Stomach (tissue), 9 donors: Measurements from ENCODE around the gene ABCC5. TPM values are rescaled to one million over a fixed set of nuclear protein-coding genes. Genes with fewer than 3 reads are reported as not detected.

Experiments used
- DNase-seq, 2 donors: peaks; one replicate each; pipeline versions ENCODE4 v3.0.0 to v3.0.0-alpha.2; 2013 to 2019
- H3K27ac ChIP-seq, 5 donors: fragments of 200-600 bp in 4 of 5; sonication (generic) in 4 of 5; one replicate each; pipeline ENCODE4 v1.5.1; 2013 to 2019; ENCODE audit warnings: mild to moderate bottlenecking in 1 of 5, moderate library complexity in 1 of 5
- H3K27me3 ChIP-seq, 3 donors: fragments of 200-600 bp; sonication (generic); one replicate each; pipeline ENCODE4 v1.5.1; 2017 to 2019; ENCODE audit warnings: mixed run types in 1 of 3
- H3K36me3 ChIP-seq, 4 donors: fragments of 200-600 bp; sonication (generic); 1 replicate in 3 of 4; 2 replicates in 1 of 4; pipeline ENCODE4 v1.5.1; 2016 to 2019
- H3K4me1 ChIP-seq, 4 donors: fragments of 200-600 bp; sonication (generic); one replicate each; pipeline ENCODE4 v1.5.1; 2016 to 2019
- H3K4me3 ChIP-seq, 4 donors: fragments of 200-600 bp; sonication (generic) in 3 of 4; one replicate each; pipeline ENCODE4 v1.5.1; 2016 to 2019; ENCODE audit warnings: mild to moderate bottlenecking in 1 of 4
- H3K9me3 ChIP-seq, 4 donors: fragments of 200-600 bp; sonication (generic); one replicate each; pipeline ENCODE4 v1.5.1; 2016 to 2019
- CTCF ChIP-seq, 7 experiments: fragments of 450-650 bp in 4 of 7; fragments of 200-600 bp in 3 of 7; sonication (generic) in 3 of 7; IDR thresholded peaks; one replicate each; pipeline ENCODE4 v1.5.1; 2016 to 2019; ENCODE audit warnings: antibody characterized with exemption in 7 of 7, control low read depth in 2 of 7, mild to moderate bottlenecking in 1 of 7
- EP300 ChIP-seq: sonication (generic); formaldehyde crosslinking; IDR thresholded peaks from one replicate; pipeline ENCODE4 v1.6.1; 2017; ENCODE audit warnings: antibody characterized with exemption
- POLR2A ChIP-seq, 4 donors: fragments of 450-650 bp; IDR thresholded peaks; one replicate each; pipeline ENCODE4 v1.6.1; 2016; ENCODE audit warnings: antibody characterized with exemption in 4 of 4, control low read depth in 2 of 4, mild to moderate bottlenecking in 1 of 4, moderate library complexity in 1 of 4
- POLR2AphosphoS5 ChIP-seq, 3 donors: sonication (generic); formaldehyde crosslinking; IDR thresholded peaks; one replicate each; pipeline ENCODE4 v1.6.1; 2016; ENCODE audit warnings: antibody characterized with exemption in 3 of 3
- WGBS, 5 donors: extraction: QIAGEN DNeasy Blood & Tissue Kit in 3 of 5; methylation state at CpG; one replicate each; pipeline versions ENCODE4 v1.1.5 to v1.1.7; 2013 to 2018; 5-methylcytosine and 5-hydroxymethylcytosine counted together
- intact Hi-C: fragments of 100-400 bp; cut with DNase I; formaldehyde crosslinking; loops from one replicate; pipeline ENCODE4 v1.15.1; 2023; ENCODE audit warnings: low total_unique reads
- polyA plus RNA-seq, 3 donors: library from polyadenylated mRNA; stranded (reverse); fragments of 200-250 nt; gene quantifications; one replicate each; pipeline ENCODE4 v1.2.3, GENCODE V29; 2013
- total RNA-seq, 5 donors: library from RNA; depleted of rRNA; stranded (reverse); fragments of >200 nt; gene quantifications; one replicate each; pipeline versions ENCODE4 v1.1.0 to v1.2.3, GENCODE V29; 2014 to 2016
- donor health status: healthy with polysubstance abuse.
- donor health status: Bipolar disorder and iron deficiency.
- donor health status: healthy.

Gene ABCC5
- total and polyA plus RNA-seq, 8 donors = 16.6 to 241 (median 78.3) TPM

- Histone ChIP-seq H3K9me3 (no peaks in the 10 kb centered on the region), H3K36me3 (peaks cover 18 to 91% (median 79%) of the 10 kb centered on the region in 4 donors), H3K4me1 (peaks cover 5 to 13% (median 10%) of the 10 kb centered on the region in 4 donors), H3K27me3 (no peaks in the 10 kb centered on the region), H3K27ac (no peak overlapping the region), H3K4me3 (no peak overlapping the region)
- intact Hi-C loops = no loop called here
- WGBS, 5 donors = 94 to 96% (median 96%) methylated on average over 4 of the region's 4 CpGs
- peak in 1 of 2 donors; percentile 45 for DNase-seq
- TF ChIP-seq EP300 = no peak
- no peak for TF ChIP-seq POLR2A (IDR thresholded peaks at IDR 0.05)
- no peak for TF ChIP-seq CTCF (IDR thresholded peaks at IDR 0.05)
- no peak for TF ChIP-seq POLR2AphosphoS5 (IDR thresholded peaks at IDR 0.05)
Observed at GRCh38 chr3:183980403-183980802, 37.3 kb downstream of the ABCC5 start.

- TF ChIP-seq POLR2A (IDR thresholded peaks at IDR 0.05) (no peak), POLR2AphosphoS5 (IDR thresholded peaks at IDR 0.05) (no peak), CTCF (IDR thresholded peaks at IDR 0.05) (no peak), EP300 (no peak)
- no peaks in the 10 kb centered on the region for H3K4me1 ChIP-seq
- intact Hi-C loops = no loop called here
- H3K27me3 ChIP-seq = no peaks in the 10 kb centered on the region
- no peaks in the 10 kb centered on the region for H3K9me3 ChIP-seq
- no peak overlapping the region for H3K27ac ChIP-seq
- no peak overlapping the region for H3K4me3 ChIP-seq
- WGBS, 5 donors = 79 to 84% (median 82%) methylated on average over 10 of the region's 10 CpGs
- H3K36me3 ChIP-seq = peaks cover 12 to 89% (median 70%) of the 10 kb centered on the region in 4 donors
- DNase-seq = peak in 1 of 2 donors; percentile 14
Observed at GRCh38 chr3:183975981-183976662, 41.6 kb downstream of the ABCC5 start.

- intact Hi-C loops = no loop called here
- 72 to 80% (median 76%) methylated on average over 4 of the region's 4 CpGs for WGBS, 5 donors
Observed at GRCh38 chr3:183968666-183969245, 48.9 kb downstream of the ABCC5 start.

GRCh38 chr3:183967693-183968092 lies 50.0 kb downstream of the ABCC5 start:
- Histone ChIP-seq H3K4me1 (peaks cover 0 to 9% (median 4%) of the 10 kb centered on the region in 4 donors), H3K36me3 (peaks cover 50 to 98% (median 97%) of the 10 kb centered on the region in 4 donors), H3K9me3 (no peaks in the 10 kb centered on the region), H3K27ac (no peak overlapping the region), H3K4me3 (no peak overlapping the region), H3K27me3 (no peaks in the 10 kb centered on the region)
- no peak for TF ChIP-seq EP300
- WGBS, 5 donors = 53 to 80% (median 58%) methylated on average over 3 of the region's 3 CpGs
- intact Hi-C loops = no loop called here
- peak in 1 of 2 donors; percentile 72 for DNase-seq

More at GRCh38 chr3:183968666-183969245, 48.9 kb downstream of the ABCC5 start:
- no peak overlapping the region for H3K27ac ChIP-seq
- no peaks in the 10 kb centered on the region for H3K9me3 ChIP-seq
- TF ChIP-seq EP300 = no peak
- no peak for TF ChIP-seq CTCF (IDR thresholded peaks at IDR 0.05)
- no peak for TF ChIP-seq POLR2A (IDR thresholded peaks at IDR 0.05)
- no peak for TF ChIP-seq POLR2AphosphoS5 (IDR thresholded peaks at IDR 0.05)
- no peaks in the 10 kb centered on the region for H3K27me3 ChIP-seq
- peaks cover 47 to 97% (median 92%) of the 10 kb centered on the region in 4 donors for H3K36me3 ChIP-seq
- no peak for DNase-seq
- peaks cover 0 to 9% (median 4%) of the 10 kb centered on the region in 4 donors for H3K4me1 ChIP-seq
- no peak overlapping the region for H3K4me3 ChIP-seq

- intact Hi-C loops = no loop called here
- Histone ChIP-seq H3K36me3 (peaks cover 45 to 98% (median 97%) of the 10 kb centered on the region in 4 donors), H3K27me3 (no peaks in the 10 kb centered on the region), H3K4me3 (no peak overlapping the region), H3K9me3 (no peaks in the 10 kb centered on the region), H3K27ac (peak overlapping the region in 1 of 5 donors; percentile 14), H3K4me1 (peaks cover 0 to 9% (median 4%) of the 10 kb centered on the region in 4 donors)
- TF ChIP-seq EP300 = no peak
- TF ChIP-seq POLR2A (IDR thresholded peaks at IDR 0.05) = no peak
- TF ChIP-seq POLR2AphosphoS5 (IDR thresholded peaks at IDR 0.05) = no peak
- no peak for TF ChIP-seq CTCF (IDR thresholded peaks at IDR 0.05)
- WGBS, 5 donors = 33 to 69% (median 53%) methylated on average over 4 of the region's 4 CpGs
- peak; percentile 67 to 76 for DNase-seq
Observed at GRCh38 chr3:183966361-183966791, 51.3 kb downstream of the ABCC5 start.
